OCI-LY3 (cell line): Measurements from ENCODE around the gene GRHPR.

Experiments used
- CTCF ChIP-seq: fragments of 200-600, 300-600 bp; sonication (generic); IDR thresholded peaks from 2 replicates; pipeline ENCODE4 v1.5.1; 2014; ENCODE audit warnings: antibody characterized with exemption, low read length, low read depth
- EZH2phosphoT487 ChIP-seq: fragments of 200-600 bp; shearing (Covaris generic); IDR thresholded peaks from 2 replicates; pipeline ENCODE4 v1.6.1; 2018; ENCODE audit warnings: antibody characterized with exemption, mixed run types, low read depth

GRCh38 chr9:37432020-37432419 is 9.5 kb downstream of the GRHPR start:
- TF ChIP-seq CTCF, result no peak
- TF ChIP-seq EZH2phosphoT487, result no peak
